Activated CD8-positive, alpha-beta memory T cell treated with anti-CD3 and anti-CD28 coated beads for 36 hours (primary cell): ENCODE results near the gene SRC. TPM values are rescaled to one million over a fixed set of nuclear protein-coding genes. Genes with fewer than 3 reads are reported as not detected.

Source experiments
- CTCF ChIA-PET: fragments of 350-600 bp; sonication (Branson Sonifier 250); formaldehyde crosslinking; loops from one replicate; lab custom pipeline; 2021; ENCODE audit warnings: antibody characterized with exemption; lab: Charles Lee
- POLR2A ChIA-PET: fragments of 350-600 bp; sonication (Branson Sonifier 250); formaldehyde crosslinking; loops from one replicate; lab custom pipeline; 2021; ENCODE audit warnings: antibody characterized with exemption; lab: Charles Lee
- total RNA-seq, 2 experiments: library from RNA; stranded (reverse); gene quantifications; one replicate each; pipeline ENCODE4 v1.2.3, GENCODE V29; 2021

Gene SRC
- total RNA-seq, 2 experiments from 2014 or later = 2.3 to 3.2 TPM

DNA sequence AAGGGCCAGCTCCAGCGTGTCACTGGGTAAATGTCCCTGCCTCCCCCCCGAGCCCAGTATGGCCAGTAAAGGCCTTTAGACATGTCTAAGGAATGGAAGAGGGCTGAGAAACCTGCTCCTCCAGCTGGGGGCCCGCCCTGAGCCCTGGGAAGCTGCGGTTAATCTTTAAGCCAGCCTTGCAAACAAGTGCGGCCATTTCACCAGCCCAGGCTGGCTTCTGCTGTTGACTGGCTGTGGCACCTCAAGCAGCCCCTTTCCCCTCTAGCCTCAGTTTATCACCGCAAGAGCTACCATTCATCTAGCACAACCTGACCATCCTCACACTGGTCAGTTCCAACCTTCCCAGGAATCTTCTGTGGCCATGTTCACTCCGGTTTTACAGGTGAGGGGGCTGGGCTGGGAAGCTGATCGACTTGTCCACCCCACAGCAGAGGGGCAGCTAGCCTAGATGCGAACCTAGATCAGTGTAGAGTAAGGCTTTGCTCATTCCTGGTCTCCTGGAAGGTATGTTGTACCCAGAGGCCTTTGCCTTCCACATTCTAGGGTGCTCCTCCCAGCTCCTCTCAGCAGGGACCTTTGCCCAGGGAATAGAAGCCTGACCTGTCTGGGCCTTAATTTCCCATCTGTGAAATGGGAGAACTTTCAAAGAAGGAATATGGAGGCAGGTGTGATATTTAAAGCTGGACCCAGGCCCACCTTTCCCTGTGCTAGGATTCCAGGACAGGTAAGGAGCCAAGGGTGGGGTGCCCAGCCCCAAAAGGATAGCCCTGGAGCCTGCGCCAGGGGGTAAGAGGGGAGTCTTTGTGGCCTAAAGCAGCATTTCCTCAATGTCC is 1.2 kb upstream of the SRC start:
- POLR2A ChIA-PET = interaction anchor here (0.6 kb wide), 1 partner anchor 1798 kb away, joined by 4 read pairs; no protein-coding TSS in a partner anchor
- CTCF ChIA-PET = no interaction called here

DNA sequence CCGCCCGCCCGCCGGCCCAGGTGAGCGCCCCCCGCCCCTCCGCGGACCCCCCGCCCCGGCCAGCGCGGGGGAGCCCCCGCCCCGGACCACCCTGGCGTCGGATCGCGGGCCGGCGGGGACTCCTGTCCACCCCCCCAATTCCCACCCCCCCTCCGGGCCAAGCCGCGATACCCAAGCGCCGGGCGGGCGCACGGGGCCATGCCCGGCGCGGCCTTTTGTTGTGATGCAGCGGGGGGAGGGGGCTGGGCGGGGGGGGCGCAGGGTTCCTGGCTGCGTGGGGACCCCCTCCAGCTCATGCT is 245 bp downstream of the SRC start:
- POLR2A ChIA-PET = interaction anchor here (0.6 kb wide), 1 partner anchor 145 kb away, joined by 3 read pairs; no protein-coding TSS in a partner anchor
- CTCF ChIA-PET = no interaction called here

DNA sequence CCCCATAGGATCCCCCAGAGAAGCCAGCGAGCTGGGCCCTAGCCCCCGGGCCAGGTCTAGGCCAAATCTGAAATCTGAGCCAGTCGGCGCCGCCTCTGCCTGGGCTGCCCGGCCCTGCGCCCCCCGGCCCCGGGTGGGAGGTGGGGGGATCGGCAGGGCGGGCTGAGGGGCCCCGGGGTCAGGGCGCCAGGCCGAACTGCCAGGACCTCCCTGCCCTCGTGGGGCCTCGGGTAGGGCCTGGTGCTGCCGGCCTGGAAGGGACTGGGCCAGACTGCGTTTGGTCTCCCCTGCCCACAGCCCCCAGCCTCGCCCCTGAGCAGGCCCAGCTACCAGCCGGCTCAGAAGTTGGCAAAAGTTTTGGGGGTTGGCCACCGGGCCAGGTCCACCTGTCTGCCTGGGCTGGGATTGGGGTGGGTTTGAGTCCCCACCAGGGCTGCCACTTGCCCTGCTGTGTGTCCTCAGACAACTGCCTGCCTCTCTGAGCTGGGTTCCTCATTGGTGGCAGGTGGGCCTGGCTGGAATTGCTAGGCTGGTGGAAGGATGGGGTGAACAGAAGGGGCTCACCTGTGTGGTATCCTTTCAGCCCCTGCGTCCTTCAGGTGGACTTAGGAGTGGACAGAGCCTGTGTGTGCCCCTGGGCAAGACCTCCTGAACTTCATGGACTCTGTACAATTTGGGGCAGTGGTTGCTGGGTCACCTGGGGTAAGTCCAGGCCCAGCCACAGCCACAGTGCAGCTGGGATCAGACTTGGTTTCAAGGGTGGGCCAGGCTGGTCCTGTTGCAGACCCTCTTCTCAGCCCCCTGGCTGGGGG is 801 bp downstream of the SRC start:
- CTCF ChIA-PET = no interaction called here
- POLR2A ChIA-PET = interaction anchor here (0.6 kb wide), 1 partner anchor 144 kb away, joined by 3 read pairs; no protein-coding TSS in a partner anchor

DNA sequence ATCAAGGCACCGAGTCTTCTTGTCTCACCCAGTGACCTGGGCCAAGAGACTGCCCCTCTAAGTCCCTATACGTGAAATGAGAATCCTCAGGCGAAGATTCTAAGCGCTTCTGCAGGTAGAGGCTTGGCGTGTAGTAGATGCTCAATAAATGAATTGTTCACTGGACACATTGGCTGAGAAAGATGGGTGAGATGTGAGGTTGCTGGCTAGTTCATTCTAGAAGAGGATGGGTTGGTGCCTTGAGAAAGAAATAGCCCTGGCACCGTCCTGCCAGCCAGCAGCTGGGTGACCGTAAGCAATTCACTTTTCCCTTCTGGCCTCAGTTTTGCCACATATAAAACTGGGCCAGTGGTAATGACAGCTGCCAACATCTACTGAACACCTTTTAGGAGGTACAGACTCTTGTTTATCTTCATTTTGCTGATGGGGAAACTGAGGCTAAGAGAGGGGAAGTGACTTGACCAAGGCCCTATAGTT is 1.4 kb downstream of the SRC start:
- ChIA-PET CTCF (no interaction called here), POLR2A (no interaction called here)

DNA sequence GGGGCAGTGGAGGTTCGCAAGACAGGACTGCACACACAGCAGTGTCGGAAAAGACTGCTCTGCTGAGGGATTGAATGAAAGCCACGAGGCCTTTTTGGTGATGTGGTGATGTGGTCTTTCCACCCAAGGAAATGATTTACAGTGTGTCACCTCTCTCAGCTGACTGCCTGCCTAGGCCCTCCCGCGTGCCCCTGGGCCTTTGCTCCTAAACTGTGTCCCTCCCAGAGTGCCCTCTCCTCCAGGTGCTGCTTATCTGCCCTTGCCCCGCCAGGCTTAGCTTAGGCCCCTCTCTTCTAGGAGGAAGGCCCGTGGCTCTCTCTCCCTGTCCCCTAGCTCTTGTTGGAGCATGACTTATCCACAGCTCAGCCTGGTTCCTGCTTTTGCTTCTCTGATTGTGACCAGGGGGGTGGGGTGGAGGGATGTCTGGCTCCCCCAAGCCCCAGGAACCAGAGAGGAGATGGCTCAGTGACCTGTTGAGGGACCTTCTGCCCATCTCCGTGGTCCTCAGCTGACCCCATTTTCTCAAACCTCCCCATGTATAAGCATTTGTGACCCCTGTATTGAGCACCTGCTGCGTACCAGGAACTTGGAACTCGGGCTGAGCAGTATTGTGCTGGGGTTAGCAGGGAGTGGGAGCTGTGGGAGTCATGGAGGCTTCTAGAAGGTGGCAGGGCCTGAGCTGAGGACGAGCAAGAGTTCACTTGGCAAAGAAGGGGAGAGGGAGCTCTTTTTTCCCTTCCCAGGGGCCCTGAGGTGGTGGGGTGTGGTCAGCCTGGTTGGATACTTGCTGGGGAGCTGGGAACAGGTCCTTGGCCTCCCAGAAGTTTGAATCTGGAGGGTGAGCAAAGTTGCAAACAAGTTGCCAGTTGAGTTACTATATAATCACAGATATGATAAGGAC is 2.2 kb downstream of the SRC start:
- ChIA-PET POLR2A (interaction anchor here (0.6 kb wide), 1 partner anchor 83 kb away, joined by 3 read pairs; no protein-coding TSS in a partner anchor), CTCF (no interaction called here)

DNA sequence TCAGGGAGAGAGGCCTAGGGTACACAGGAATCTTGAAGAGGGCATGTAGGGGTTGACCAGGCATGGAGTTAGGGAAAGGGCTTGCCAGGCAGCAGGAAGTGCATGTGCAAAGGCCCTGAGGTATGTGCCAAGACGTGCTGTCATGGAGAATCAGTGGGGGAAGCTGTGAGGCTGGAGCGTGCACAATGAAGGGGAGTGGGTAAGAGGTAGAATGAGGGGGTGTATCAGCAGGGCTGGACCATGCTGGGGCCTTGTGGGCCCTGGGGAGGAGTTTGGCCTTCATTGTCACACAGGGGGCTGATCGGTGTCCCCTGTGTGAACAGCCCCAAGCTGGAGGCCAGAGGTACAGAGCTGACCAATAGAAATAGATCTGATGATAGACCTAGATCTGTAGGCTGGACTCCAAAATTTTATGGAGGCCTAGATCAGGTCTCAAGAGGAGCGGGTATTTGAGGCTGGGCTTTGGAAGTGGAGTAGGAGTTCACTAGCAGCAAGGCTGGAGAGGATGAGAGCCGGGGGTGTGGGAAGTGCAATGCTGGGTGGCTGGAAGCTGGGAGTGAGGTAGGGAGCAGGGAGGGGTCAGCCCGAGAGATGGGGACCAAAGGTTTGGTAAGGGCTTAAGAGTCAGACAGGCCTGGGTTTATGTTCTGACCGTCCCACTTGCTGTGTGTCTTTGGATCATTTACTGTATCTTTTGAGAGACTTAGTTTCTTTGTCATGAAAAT is 3.0 kb downstream of the SRC start:
- CTCF ChIA-PET = no interaction called here
- POLR2A ChIA-PET = no interaction called here

DNA sequence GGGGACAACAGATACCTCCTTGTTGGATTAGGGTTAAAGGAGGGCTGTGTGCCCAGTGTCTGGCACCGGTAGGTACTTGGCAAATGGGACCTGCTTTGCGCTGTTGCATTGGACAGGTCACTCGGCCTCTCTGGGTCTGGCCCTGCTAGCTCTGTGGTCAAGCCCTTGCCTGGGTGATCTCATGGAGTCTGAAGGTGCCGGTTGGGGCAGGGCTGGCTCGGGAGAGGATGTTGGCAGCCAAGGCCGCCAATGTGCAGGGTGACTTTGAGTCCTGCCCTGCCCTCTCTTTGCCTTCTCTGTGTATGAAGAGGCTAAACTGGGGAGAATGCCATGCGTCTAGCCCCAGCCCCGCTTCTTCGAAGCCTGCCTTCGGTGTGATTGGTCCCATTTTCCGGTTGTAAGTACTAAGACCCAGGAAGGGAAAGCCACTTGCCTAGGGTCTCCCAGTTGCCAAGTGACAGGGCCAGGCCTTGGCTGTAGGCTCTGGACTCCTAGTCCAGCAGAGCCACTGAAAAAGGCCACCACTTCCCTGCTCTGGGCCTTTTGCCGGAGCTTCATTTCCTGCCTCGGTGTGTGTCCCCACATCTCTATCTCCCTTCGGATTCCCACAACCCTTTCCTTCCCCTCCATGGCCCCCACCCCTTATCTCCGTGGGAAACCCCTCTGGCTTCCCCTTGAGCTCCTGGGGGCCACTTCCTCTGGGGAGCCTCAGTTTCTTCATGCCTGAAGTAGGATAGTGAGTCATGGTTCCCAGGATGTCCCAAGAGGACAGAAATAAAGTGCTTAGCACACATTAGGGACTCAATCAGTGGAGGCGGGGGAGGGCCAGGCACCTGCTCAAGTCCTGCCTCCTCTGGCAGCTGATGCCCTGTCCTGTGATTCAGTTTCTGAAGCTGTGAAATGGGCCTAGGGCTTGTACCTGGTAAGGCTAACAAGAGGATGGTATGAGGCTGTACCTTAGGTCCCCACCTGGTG is 3.9 kb downstream of the SRC start:
- POLR2A ChIA-PET = no interaction called here
- CTCF ChIA-PET = no interaction called here

DNA sequence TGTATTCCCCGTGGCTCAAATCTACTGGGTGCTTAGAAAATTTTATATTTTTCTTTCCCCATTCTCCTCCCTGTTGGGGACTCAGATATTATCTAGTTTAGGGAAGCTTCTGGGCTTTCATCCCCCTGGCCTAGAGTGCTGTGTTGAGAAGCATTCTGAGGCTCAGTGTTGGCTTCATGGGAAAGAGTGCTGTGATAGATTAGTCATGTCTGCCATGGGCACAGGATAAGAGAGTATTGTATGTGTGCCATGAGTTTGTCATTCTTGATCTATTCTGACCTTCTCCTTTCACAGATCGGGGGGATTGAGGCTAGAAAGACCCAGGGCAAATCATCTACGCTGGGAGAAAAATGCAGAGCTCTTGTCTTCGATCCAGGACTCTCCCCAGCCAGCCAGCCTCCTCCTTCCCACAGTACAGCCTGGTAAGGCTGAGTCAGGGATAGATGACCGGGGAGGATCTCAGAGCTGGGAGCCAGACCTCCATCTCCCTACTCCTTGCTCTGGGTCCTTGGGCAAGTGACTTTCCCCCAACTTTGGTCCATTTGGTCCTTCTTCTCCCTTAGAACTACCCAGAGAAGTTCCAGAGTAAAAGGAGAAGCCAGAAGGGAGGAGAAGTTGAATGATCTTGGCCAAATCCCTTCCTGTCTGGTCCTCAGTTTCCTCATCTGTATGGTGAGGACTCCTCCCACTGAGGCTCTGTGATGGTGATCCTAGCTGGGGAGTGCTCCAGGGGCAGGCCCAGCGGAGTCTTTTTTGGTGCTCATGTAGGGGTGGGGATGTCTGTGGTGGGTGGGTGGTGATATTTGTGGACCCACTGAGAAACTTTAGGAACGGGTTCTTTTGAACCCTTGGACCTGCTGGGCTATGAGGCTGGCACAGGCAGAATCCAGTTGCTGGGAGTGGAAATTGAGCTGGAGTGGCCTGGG is 5.0 kb downstream of the SRC start:
- ChIA-PET POLR2A (no interaction called here), CTCF (no interaction called here)

DNA sequence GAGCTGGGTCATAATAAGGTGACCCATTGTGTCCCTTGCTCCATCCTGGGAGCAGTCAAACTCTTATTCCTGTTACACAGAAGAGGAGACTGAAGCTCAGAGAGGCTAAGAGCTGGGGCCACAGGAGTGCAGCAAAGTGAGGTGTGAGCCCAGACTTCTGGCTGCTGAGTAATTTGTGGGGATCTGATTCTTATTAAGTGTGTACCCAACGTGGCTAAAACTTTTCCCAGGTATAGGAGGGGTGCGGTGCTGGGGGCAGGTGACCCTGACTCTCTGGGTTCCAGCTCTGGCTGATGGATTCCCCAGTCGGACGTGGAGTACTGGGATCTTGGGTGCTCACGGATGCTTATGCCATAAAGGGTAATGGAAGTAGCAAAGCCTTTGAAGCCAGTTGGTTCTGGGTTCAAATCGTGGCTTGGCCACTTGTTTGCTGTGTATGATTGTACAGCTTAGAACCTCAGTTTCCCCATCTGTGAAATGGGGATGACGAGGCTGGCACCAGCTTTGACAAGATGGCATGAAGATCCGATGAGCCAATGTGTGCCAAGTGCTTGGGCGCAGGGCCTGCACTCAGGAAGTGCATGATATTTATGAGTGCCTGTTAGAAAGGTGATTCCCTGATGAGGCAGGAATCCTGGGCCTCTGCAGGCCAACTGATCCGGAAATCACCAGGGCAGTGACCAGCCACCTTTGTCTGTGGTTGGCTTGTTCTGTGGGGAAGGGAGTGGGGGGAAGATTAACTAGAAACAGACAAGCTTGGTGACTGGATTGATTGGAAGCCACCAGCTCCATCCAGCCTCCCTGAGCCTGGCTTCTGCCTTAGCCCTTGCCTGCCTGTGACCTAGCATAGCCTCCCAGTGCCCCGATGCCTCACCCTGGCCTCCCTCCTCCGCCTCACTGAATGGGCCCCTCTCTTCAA is 6.0 kb downstream of the SRC start:
- ChIA-PET POLR2A (no interaction called here), CTCF (no interaction called here)

DNA sequence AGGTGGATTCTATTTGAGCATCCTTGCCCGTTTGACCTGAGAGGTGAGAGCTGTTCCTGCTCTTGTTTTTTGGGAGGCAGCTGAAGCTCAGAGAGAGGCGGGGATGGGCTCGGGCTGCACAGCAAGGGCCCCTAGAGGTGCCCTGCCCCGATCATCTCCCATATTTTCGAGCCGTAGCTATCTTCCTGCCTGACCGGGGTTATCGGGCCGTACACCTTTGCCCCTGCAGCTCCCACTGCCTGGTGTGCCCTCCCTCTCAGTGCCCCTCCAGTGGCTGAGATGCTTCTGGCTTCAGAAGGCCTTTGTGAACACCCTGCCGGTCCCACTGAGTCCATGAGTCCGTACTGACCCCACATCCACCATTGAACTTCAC is 6.7 kb downstream of the SRC start:
- ChIA-PET CTCF (no interaction called here), POLR2A (no interaction called here)

DNA sequence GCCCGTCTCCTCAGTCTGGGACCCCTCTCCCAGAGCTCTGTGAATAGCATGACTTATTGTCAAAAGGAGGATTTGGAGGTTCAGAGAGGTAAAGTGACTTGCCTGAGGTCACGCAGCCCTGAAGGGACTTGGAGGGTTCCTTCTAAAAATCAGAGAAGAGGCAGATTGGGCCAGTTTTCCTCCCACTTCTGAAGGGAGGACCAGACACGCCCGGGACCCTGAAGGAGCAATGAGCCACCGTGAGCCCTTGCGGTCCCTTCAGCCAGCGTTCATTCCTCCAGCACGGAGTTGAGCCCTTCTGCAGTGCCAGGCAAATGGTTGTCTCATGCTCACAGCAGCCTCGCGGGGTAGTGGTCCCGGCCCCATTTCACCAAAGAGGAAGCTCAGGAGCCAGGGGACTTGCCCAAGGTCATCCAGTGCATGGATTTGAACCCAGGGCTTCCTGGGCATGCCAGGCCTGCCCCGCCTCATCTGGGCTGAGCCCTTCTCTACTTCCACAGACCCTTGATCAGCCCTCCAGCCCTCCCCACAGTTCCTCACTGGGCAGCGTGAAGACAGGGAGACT is 7.4 kb downstream of the SRC start:
- POLR2A ChIA-PET = no interaction called here
- CTCF ChIA-PET = no interaction called here

DNA sequence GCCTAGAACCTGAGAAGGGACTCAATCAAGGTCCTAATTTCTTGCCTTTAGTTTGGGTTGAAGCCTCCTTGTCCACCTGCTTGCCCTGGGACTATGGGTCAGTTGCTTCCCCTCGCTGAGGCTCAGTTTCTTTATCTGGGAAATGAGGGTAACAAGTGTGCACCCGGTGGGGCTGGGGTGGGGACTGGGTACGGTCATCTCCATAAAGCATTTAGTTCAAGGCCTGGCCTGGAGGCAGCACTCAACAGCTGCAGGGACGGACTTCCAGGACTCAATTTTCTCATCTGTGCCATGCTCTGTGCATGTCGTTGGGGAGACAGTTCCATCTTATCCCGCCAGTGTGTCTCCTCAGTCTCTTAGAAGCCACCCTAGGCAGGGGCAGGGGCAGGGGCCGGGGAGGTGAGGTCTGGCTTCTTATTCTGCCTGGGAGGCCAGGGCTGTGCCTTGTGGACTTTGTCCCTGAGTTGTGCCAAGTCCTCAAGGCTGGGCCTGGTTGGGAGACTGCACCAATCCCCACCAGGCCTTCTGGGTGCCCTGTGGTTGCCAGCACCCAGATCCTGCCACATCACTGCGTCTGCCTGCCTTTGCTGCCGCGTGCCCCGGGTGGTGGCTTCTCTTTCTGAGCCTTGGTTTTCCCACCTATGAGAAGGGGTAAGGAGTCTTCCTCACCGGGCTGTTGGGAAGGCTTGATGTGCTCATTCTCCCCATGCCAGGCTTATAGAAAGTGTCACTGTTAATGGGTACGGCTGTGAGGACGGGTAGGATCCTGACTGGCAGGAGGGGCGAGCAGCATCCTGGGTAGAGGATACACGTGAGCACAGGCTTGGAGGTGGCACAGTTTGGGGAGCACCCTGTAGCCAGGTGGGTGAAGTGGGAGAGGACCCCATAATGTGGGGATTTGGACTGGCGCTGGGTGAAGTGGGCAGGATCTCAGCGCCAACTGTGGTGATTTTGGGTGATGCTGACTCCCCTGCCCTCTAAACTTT is 8.6 kb downstream of the SRC start:
- CTCF ChIA-PET = no interaction called here
- POLR2A ChIA-PET = no interaction called here

DNA sequence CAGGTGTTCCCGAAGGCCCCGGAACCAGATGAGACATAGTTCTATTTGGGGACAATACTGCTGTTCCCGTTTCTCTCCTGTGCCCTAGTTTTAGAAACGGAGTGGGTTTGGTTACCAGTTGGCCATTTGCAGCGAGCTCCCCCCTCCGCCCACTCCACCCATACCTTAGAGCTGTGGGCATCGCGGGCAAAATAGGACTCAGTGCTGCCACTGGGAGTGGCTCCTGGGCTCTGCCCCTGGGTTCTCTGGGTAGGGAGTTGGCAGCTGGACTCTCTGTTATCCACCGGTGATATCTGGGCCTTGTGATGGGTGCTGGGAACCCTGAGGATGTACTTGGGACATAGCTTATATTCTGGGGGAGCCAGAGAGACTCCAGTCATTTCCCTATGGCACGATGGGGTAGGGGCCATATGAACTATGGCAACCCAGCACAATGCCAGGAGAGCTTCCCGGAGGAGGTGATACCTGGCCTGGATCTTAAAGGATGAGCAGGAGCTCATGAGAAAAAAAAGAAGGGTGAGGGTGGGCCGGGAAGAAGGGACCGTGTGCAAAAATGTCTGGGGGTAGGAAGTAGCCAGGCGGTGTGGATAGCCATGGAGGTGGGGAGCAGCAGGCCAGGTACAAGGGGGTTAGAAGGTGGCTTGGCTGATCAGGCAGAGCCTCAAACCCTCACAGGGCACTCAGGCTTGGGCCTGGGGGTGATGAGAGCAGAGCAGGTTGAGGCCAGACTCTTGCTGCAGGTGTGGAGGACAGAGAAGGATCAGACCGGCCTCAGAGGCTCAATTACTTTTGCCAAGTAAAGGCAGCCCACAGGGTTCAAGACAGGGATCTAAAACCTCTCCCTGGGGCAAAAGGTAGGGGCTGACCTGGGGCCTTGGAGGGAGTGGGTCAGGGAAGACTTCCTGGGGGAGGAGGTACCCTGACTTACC is 9.6 kb downstream of the SRC start:
- CTCF ChIA-PET = no interaction called here
- POLR2A ChIA-PET = no interaction called here
